Ecto neural progenitor cell (in vitro differentiated cells): ENCODE data around the gene ZNF862.

ENCODE experiments used
- DNase-seq: peaks from one replicate; pipeline ENCODE4 v3.0.0-alpha.2; 2018; ENCODE audit warnings: low spot score

Gene ZNF862

GRCh38 chr7:149811221-149811620 is 27.0 kb upstream of the ZNF862 start:
- no peak for DNase-seq

GRCh38 chr7:149811831-149812490 is 26.2 kb upstream of the ZNF862 start:
- no peak for DNase-seq

- no peak for DNase-seq
Observed at GRCh38 chr7:149813254-149814035, 24.7 kb upstream of the ZNF862 start.

GRCh38 chr7:149814494-149814893 is 23.7 kb upstream of the ZNF862 start:
- DNase-seq, result no peak

GRCh38 chr7:149815121-149815520 is 23.1 kb upstream of the ZNF862 start:
- DNase-seq, result no peak

GRCh38 chr7:149815661-149816266 is 22.4 kb upstream of the ZNF862 start:
- DNase-seq, result no peak

- no peak for DNase-seq
Observed at GRCh38 chr7:149816267-149816751, 21.9 kb upstream of the ZNF862 start.

GRCh38 chr7:149816794-149817193 is 21.4 kb upstream of the ZNF862 start:
- no peak for DNase-seq

- DNase-seq, result no peak
Observed at GRCh38 chr7:149817301-149817771, 20.8 kb upstream of the ZNF862 start.

GRCh38 chr7:149817836-149818535 is 20.2 kb upstream of the ZNF862 start:
- no peak for DNase-seq

- DNase-seq, result no peak
Observed at GRCh38 chr7:149818536-149818840, 19.7 kb upstream of the ZNF862 start.

- DNase-seq, result no peak
Observed at GRCh38 chr7:149819141-149819960, 18.8 kb upstream of the ZNF862 start.

GRCh38 chr7:149819961-149820340 is 18.2 kb upstream of the ZNF862 start:
- DNase-seq, result no peak

GRCh38 chr7:149820622-149821190 is 17.5 kb upstream of the ZNF862 start:
- no peak for DNase-seq

GRCh38 chr7:149821191-149822148 is 16.7 kb upstream of the ZNF862 start:
- no peak for DNase-seq

GRCh38 chr7:149822353-149822943 is 15.7 kb upstream of the ZNF862 start:
- no peak for DNase-seq

GRCh38 chr7:149823191-149823630 is 15.0 kb upstream of the ZNF862 start:
- DNase-seq, result no peak

GRCh38 chr7:149823631-149824199 is 14.5 kb upstream of the ZNF862 start:
- no peak for DNase-seq

GRCh38 chr7:149824301-149824741 is 13.9 kb upstream of the ZNF862 start:
- no peak for DNase-seq
